HG03439 (cell line): ENCODE data around the gene HLA-B.

Experiments
- ATAC-seq: cut with Tn5 transposase; IDR thresholded peaks from one replicate; pipeline ENCODE4 v1.9.1; 2021; ENCODE audit warnings: mild to moderate bottlenecking, moderate library complexity; ENCODE audit not compliant: unreplicated experiment

Gene HLA-B

DNA sequence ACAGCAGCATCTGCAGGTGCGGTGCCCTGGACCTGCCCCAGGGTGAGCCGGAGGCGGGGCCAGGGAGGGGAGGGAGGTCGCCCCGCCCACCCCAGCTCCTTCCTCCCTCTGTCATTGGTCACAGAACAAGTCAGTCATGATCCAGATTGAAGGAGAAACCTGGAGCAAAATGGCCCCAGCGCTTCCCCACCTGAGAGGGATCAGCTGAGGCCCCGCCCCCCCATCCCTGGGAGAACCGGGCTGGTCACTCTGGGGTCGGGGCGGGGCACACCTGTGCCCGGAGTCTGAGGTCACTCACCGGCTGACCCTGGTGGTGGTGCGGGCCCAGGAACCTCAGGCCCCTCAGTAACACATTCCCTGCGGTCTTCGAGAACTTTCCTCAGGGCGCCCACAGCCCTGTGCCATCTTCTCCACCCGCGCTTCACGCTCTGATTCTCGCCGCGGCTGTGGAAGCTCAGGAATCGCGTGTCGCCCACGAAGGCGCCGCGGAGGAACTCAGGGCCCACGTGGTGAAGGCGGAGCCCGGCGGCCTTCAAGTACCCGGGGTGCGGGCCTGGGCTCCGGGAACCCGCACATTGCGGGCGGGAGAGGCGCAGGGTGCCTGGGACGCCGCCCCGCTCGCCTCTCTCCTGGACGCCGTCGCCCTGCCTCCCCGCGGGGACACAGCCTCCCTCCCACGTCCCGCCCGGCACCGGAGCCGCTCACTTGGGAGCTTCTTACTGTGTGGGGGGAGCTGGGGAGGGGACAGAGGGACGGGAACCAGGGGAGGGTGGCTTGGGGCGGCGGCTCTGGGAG lies 48.7 kb downstream of the HLA-B start:
- ATAC-seq = no peak

DNA sequence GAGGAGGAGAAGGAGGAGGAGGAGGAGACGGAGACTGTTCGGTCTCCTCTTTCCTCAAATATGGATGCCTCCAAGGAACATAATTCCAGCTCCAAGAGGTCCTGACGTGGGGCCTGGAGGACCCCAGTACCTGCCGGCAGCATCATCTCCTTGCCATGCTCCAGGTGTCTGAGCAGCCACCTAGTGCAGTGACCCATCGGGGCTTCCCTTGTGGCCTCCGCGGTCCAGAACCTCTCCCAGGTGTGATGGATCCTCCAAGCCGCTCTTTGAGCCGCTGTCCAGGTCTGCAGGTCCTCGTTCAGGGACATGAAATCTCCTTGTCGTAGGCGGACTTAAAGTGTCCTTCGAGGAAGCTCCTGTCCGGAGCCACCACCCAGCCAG lies 49.3 kb downstream of the HLA-B start:
- ATAC-seq = no peak

DNA sequence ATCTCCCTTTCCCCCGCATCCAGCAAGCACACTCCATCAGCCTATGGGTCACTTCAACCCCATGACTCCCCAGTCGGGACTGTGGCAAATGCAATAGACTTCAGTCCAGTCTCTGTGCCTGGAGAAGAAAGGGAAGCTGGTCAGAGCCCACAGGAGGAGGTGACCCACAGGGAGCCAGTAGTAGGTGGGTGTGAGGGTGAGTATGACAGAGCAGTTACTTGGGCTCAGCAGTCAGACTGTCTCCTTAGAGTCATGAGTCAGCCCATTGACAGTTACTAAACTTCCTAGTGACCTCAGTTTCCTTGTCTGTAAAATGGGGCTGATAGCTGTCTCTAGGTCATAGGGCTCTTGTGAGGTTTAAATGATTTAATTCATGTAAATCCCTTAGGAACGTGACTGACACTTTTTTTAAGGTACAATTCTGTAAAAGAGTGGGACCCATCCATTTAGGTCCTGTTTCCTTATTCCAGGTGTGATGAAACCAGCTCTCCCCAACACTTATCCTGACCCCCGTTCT lies 51.2 kb downstream of the HLA-B start:
- no peak for ATAC-seq

DNA sequence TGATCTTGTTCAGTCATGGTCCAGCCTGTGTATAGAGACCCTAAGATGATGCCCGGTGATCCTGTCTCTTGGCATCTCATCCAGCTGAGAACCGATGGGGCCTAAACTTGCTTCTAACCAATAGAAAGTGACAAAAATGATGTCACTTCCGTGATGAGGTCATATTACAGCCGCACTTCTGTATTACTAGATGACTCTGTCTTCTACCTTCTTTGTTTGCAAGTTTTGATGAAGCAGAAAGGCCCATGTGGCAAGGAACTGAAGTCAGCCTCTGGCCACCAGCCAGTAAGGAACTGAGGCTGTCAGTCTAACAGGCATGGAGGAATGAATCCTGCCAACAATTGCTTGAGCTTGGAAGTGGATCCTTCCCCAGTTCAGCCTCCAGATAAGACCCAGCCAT lies 52.3 kb downstream of the HLA-B start:
- ATAC-seq = no peak
